ENCODE results near the gene CERS6.

The CERS6 gene

GRCh38 chr2:168536925-168537466 lies 80.9 kb downstream of the CERS6 start:
- no peak for DNase-seq

- no peak for DNase-seq
These were observed 82.1 kb downstream of the CERS6 start for GRCh38 chr2:168538133-168538532.

- no peak for DNase-seq
These were observed 82.5 kb downstream of the CERS6 start for GRCh38 chr2:168538534-168538933.

- no peak for DNase-seq
These were observed 83.9 kb downstream of the CERS6 start for GRCh38 chr2:168539945-168540344.

- no peak for DNase-seq
These were observed 85.8 kb downstream of the CERS6 start for GRCh38 chr2:168541858-168542257.

GRCh38 chr2:168543037-168543436 lies 87.0 kb downstream of the CERS6 start:
- DNase-seq = no peak

GRCh38 chr2:168543935-168544334 lies 87.9 kb downstream of the CERS6 start:
- no peak for DNase-seq

GRCh38 chr2:168545439-168546082 lies 89.5 kb downstream of the CERS6 start:
- no peak for DNase-seq

- no peak for DNase-seq
These were observed 94.6 kb downstream of the CERS6 start for GRCh38 chr2:168550670-168551069.

GRCh38 chr2:168552450-168552856 lies 96.4 kb downstream of the CERS6 start:
- DNase-seq = no peak

GRCh38 chr2:168555283-168555682 lies 99.2 kb downstream of the CERS6 start:
- no peak for DNase-seq

GRCh38 chr2:168559187-168559586 lies 103.1 kb downstream of the CERS6 start:
- no peak for DNase-seq

GRCh38 chr2:168560817-168561499 lies 104.9 kb downstream of the CERS6 start:
- DNase-seq = no peak

- DNase-seq = no peak
These were observed 105.9 kb downstream of the CERS6 start for GRCh38 chr2:168561991-168562390.

- no peak for DNase-seq
These were observed 106.9 kb downstream of the CERS6 start for GRCh38 chr2:168562971-168563370.

GRCh38 chr2:168564641-168565040 lies 108.6 kb downstream of the CERS6 start:
- DNase-seq = no peak

GRCh38 chr2:168565112-168565511 lies 109.0 kb downstream of the CERS6 start:
- DNase-seq = no peak

- DNase-seq = no peak
These were observed 109.4 kb downstream of the CERS6 start for GRCh38 chr2:168565512-168565911.

GRCh38 chr2:168566974-168567665 lies 111.0 kb downstream of the CERS6 start:
- no peak for DNase-seq

- DNase-seq = no peak
These were observed 111.8 kb downstream of the CERS6 start for GRCh38 chr2:168567836-168568235.

- no peak for DNase-seq
These were observed 112.6 kb downstream of the CERS6 start for GRCh38 chr2:168568476-168569267.

- no peak for DNase-seq
These were observed 115.0 kb downstream of the CERS6 start for GRCh38 chr2:168571061-168571460.
